HG03432 (cell line): Measurements from ENCODE around the gene SZRD1.
A peak's percentile ranks its signal among the peaks of the same experiment; 100 is the strongest.

ENCODE experiments used
- ATAC-seq: cut with Tn5 transposase; IDR thresholded peaks from one replicate; pipeline ENCODE4 v1.9.1; 2021; ENCODE audit warnings: mild to moderate bottlenecking, moderate library complexity; ENCODE audit not compliant: unreplicated experiment

Gene SZRD1

GRCh38 chr1:16367258-16367967 lies 371 bp downstream of the SZRD1 start:
- peak; percentile 72 for ATAC-seq

- ATAC-seq: no peak
Observed at GRCh38 chr1:16367968-16368890, 1.2 kb downstream of the SZRD1 start.

- no peak for ATAC-seq
Observed at GRCh38 chr1:16369821-16370220, 2.8 kb downstream of the SZRD1 start.

GRCh38 chr1:16371725-16372124 lies 4.7 kb downstream of the SZRD1 start:
- no peak for ATAC-seq

GRCh38 chr1:16372535-16373285 lies 5.7 kb downstream of the SZRD1 start:
- ATAC-seq: no peak

GRCh38 chr1:16374266-16374665 lies 7.2 kb downstream of the SZRD1 start:
- ATAC-seq: no peak

GRCh38 chr1:16375521-16376340 lies 8.7 kb downstream of the SZRD1 start:
- no peak for ATAC-seq

- no peak for ATAC-seq
Observed at GRCh38 chr1:16376971-16377370, 9.9 kb downstream of the SZRD1 start.

- ATAC-seq: no peak
Observed at GRCh38 chr1:16378443-16378842, 11.4 kb downstream of the SZRD1 start.

GRCh38 chr1:16380868-16381267 lies 13.8 kb downstream of the SZRD1 start:
- no peak for ATAC-seq

- ATAC-seq: no peak
Observed at GRCh38 chr1:16383888-16384287, 16.8 kb downstream of the SZRD1 start.

GRCh38 chr1:16385659-16386453 lies 18.8 kb downstream of the SZRD1 start:
- no peak for ATAC-seq

- ATAC-seq: no peak
Observed at GRCh38 chr1:16386454-16387113, 19.5 kb downstream of the SZRD1 start.

GRCh38 chr1:16387201-16388188 lies 20.5 kb downstream of the SZRD1 start:
- peak; percentile 43 for ATAC-seq

- no peak for ATAC-seq
Observed at GRCh38 chr1:16391411-16391810, 24.4 kb downstream of the SZRD1 start.

- ATAC-seq: no peak
Observed at GRCh38 chr1:16392740-16393569, 25.9 kb downstream of the SZRD1 start.
